ENCODE measurements around the gene NAV3. TPM values are rescaled to one million over a fixed set of nuclear protein-coding genes. Genes with fewer than 3 reads are reported as not detected.

NAV3 gene
- total and polyA plus RNA-seq, 2 of the 4 experiments (the other 2 are of a cell fraction), result 25.5 to 106 TPM

- no peak for TF ChIP-seq POLR2A (IDR thresholded peaks at IDR 0.05; ENCODE audit: low read depth, low read length)
- no peak for TF ChIP-seq MXI1 (IDR thresholded peaks at IDR 0.05; ENCODE audit: borderline replicate concordance, low read depth, low read length)
These were observed 123.0 kb downstream of the NAV3 start (continued) for GRCh38 chr12:77953528-77954205.

- peaks cover 11% of the 10 kb centered on the region; the same call in 1 of the 2 replicates for H4K20me1 ChIP-seq (ENCODE audit: insufficient read depth, low read length)
- ChIA-PET POLR2A (ENCODE audit: unreplicated experiment) (interaction anchor here (1.2 kb wide), 1 partner anchor 14 kb away, joined by 5 read pairs; no protein-coding TSS in a partner anchor), CTCF (interaction anchor here (0.6 to 1.4 kb wide), 3 partner anchors 28 to 1425 kb away, joined by 3 to 4 read pairs (median 3); no protein-coding TSS in a partner anchor)
- no peak overlapping the region for H3K9ac ChIP-seq (ENCODE audit: low read depth, low read length)
- intact Hi-C loops (cut with micrococcal nuclease) (no loop called here), dilution Hi-C loops (cut with HindIII; ENCODE audit: low sequenced_read_pairs, unreplicated experiment) (no loop called here), in situ Hi-C loops (cut with MboI; ENCODE audit: low sequenced_read_pairs) (no loop called here)
- peaks cover 16% of the 10 kb centered on the region for H3K4me1 ChIP-seq (ENCODE audit: control insufficient read depth, insufficient read depth, low read length)
- H3K9me3 ChIP-seq (ENCODE audit: control insufficient read depth, insufficient read depth, low read length), result no peaks in the 10 kb centered on the region
- no peak overlapping the region for H4K5ac ChIP-seq (ENCODE audit: low read depth, low read length)
- peak overlapping the region; percentile 97 for H2BK5ac ChIP-seq (ENCODE audit: low read depth, low read length, poor library complexity, severe bottlenecking)
- H3K4me3 ChIP-seq (ENCODE audit: insufficient read depth, low read depth, low read length), result no peak overlapping the region
- H3K56ac ChIP-seq (ENCODE audit: extremely low read depth, insufficient read depth, low read length), result no peak overlapping the region
- DNase-seq (peak; percentile 83), ATAC-seq (ENCODE audit: low read depth) (peak; percentile 80)
- no TSS peak for BruUV-seq (replicated peaks)
- no peak overlapping the region for H2BK120ac ChIP-seq (ENCODE audit: low read depth, low read length)
- no peak overlapping the region for H2AK9ac ChIP-seq (replicated peaks; ENCODE audit: low read depth, low read length, poor library complexity)
- no peak overlapping the region for H2AFZ ChIP-seq (replicated peaks; ENCODE audit: low read length, poor library complexity)
- peaks cover 10% of the 10 kb centered on the region for H3K9me1 ChIP-seq (ENCODE audit: insufficient read depth, low read length)
- H3K79me1 ChIP-seq (ENCODE audit: low read depth in 1 of 2, low read length in 2 of 2), result peaks cover 20 to 47% of the 10 kb centered on the region in 2 experiments
- TF ChIP-seq SMC3 (IDR thresholded peaks at IDR 0.05; ENCODE audit: low read depth, low read length), result no peak
- peak; percentile 31; the same call in 1 of the 2 replicates for TF ChIP-seq MAFK (IDR thresholded peaks at IDR 0.05; ENCODE audit: low read depth, low read length)
- H2AK5ac ChIP-seq (ENCODE audit: low read depth, low read length), result no peak overlapping the region
- peak overlapping the region; percentile 34; the same call in 1 of the 2 replicates for H3K4me2 ChIP-seq (ENCODE audit: low read depth, low read length)
- H3K23ac ChIP-seq (ENCODE audit: low read depth, low read length), result no peak overlapping the region
- H2BK15ac ChIP-seq (ENCODE audit: low read depth, low read length), result no peak overlapping the region
- H3K36me3 ChIP-seq (ENCODE audit: control insufficient read depth, insufficient read depth, low read length), result no peaks in the 10 kb centered on the region; the same call in 1 of the 2 replicates
- no peak overlapping the region for H4K8ac ChIP-seq (ENCODE audit: low read depth in 2 of 2, low read length in 2 of 2)
- no CpG with 5 or more reads among the region's 1 CpG for WGBS, 2 experiments (ENCODE audit: extremely low coverage in 2 of 2, insufficient read length in 1 of 2)
- H4K91ac ChIP-seq (ENCODE audit: insufficient read depth, low read depth, low read length), result no peak overlapping the region
- no peak overlapping the region for H2BK20ac ChIP-seq (ENCODE audit: low read depth, low read length)
- no peak overlapping the region for H3K14ac ChIP-seq (replicated peaks; ENCODE audit: low read depth, low read length)
- no peaks in the 10 kb centered on the region for H3K27me3 ChIP-seq (ENCODE audit: control insufficient read depth, insufficient read depth, low read length)
- H3K4ac ChIP-seq (ENCODE audit: low read depth, low read length), result no peak overlapping the region
- H3K18ac ChIP-seq (ENCODE audit: low read depth, low read length), result no peak overlapping the region
- peak overlapping the region; percentile 37; the same call in 1 of the 2 replicates for H3K27ac ChIP-seq (ENCODE audit: insufficient read depth, low read length)
These were observed 123.5 kb downstream of the NAV3 start for GRCh38 chr12:77954206-77954555.

All from IMR-90 (cell line).